ENCODE results near the gene FXYD6.
A peak's percentile ranks its signal among the peaks of the same experiment; 100 is the strongest.

The FXYD6 gene

DNA sequence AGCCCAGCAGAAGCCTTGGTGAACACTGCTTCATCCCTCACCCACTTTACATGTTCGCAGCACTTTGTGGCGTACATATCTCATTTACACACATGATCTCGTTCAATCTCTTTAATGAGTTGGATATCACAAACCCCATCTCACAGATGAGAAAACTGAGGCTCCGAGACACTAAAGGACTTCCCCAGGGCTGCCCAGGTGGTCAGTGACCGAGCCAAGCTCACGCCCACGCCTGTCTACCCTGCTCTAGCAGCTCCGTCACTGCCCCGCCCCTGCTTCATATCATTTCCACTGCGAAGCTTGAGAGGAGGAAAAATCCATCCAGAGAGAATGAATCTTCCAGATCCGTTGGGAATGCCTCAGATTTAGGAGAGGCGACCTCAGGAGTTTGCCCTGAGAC lies 67.7 kb downstream of the FXYD6 start:
- Mint-ChIP-seq H3K27me3 (no peaks in the 10 kb centered on the region), H3K4me1 (ENCODE audit: low read depth) (peaks cover 27% of the 10 kb centered on the region), H3K36me3 (ENCODE audit: low read depth) (no peaks in the 10 kb centered on the region), H3K9me3 (no peaks in the 10 kb centered on the region), H3K4me3 (no peak overlapping the region), H3K27ac (peak overlapping the region; percentile 63)

DNA sequence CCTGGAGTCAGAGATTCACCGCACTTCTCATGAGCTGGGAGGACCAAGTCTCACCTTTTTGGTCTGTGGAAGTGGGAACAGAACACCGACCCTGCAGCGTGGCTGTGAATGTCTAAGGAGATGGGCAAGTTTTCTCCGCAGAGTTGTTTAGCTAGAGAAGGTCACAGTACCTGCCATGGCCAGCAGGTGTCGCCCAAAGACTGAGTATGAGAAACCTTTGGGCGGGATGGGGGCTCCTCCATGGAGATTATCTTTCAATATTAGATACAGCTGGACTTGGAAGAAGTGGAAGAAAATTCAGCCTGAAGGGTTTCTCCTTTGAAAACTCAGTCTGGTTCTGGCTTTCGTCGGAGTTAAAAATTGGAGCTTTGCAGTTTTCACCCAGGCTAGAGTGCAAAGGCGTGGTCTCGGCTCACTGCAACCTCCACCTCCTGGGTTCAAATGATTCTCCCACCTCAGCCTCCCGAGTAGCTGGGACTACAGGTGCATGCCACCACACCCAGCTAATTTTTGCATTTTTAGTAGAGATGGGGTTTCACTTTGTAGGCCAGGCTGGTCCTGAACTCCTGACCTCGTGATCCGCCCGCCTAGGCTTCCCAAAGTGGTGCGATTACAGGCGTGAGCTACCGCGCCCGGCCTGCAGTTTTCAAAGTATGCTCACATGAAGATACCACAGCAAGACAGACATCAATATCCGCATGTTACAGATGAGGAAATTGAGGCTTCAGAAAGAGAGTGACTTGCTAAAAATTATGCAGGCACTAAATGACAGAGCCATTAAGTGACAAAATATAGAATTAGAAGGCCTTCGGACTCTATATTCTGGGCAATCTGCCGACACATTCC lies 68.8 kb downstream of the FXYD6 start:
- Mint-ChIP-seq H3K4me1 (ENCODE audit: low read depth) (peaks cover 18% of the 10 kb centered on the region), H3K36me3 (ENCODE audit: low read depth) (no peaks in the 10 kb centered on the region), H3K4me3 (no peak overlapping the region), H3K27me3 (no peaks in the 10 kb centered on the region), H3K27ac (peak overlapping the region; percentile 5), H3K9me3 (no peaks in the 10 kb centered on the region)

DNA sequence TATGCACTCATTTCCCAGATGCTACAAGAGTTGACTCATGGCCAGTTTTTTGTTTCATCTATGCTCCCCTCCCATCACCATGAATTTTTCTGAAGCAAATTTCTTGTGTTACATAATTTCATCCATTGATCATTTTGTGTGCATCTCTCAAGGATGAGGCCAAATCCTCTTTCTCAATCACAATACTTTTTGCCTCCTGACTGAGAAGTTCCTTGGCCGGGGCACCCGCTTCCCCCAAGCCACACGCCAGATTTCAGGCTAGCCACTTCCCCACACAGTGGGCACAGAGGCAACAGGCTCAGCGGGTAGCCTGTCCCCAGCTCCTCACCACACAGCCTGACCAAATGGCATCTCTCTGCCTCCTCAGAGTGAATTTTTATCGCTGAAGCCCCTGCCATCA lies 69.6 kb downstream of the FXYD6 start:
- no peak overlapping the region for H3K27ac Mint-ChIP-seq
- peaks cover 18% of the 10 kb centered on the region for H3K4me1 Mint-ChIP-seq (ENCODE audit: low read depth)
- no peaks in the 10 kb centered on the region for H3K27me3 Mint-ChIP-seq
- H3K36me3 Mint-ChIP-seq (ENCODE audit: low read depth) = no peaks in the 10 kb centered on the region
- no peaks in the 10 kb centered on the region for H3K9me3 Mint-ChIP-seq
- no peak overlapping the region for H3K4me3 Mint-ChIP-seq

DNA sequence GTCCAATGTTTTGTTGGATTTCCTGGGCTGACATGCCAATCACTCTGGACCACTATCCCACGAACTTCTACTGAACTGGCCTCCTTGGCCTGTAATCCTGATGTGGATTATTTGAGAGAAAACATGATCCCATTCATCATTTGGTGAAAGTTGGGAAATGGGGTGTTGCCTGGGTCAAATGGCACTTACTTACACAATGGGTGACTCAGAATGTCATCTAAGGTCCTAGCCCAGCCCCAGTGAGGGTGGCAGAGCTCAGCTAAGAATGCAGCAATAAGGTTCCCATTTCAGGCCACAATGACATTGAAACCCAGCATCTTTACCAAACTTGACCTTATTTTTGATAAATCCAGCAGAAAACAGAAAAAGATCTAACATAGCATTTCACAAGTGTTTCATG lies 71.4 kb downstream of the FXYD6 start:
- H3K4me1 Mint-ChIP-seq (ENCODE audit: low read depth) = peaks cover 18% of the 10 kb centered on the region
- no peak overlapping the region for H3K4me3 Mint-ChIP-seq
- H3K9me3 Mint-ChIP-seq = no peaks in the 10 kb centered on the region
- no peak overlapping the region for H3K27ac Mint-ChIP-seq
- H3K36me3 Mint-ChIP-seq (ENCODE audit: low read depth) = no peaks in the 10 kb centered on the region
- no peaks in the 10 kb centered on the region for H3K27me3 Mint-ChIP-seq

- Mint-ChIP-seq H3K27ac (no peak overlapping the region), H3K4me3 (no peak overlapping the region), H3K36me3 (ENCODE audit: low read depth) (no peaks in the 10 kb centered on the region), H3K9me3 (no peaks in the 10 kb centered on the region), H3K4me1 (ENCODE audit: low read depth) (peaks cover 7% of the 10 kb centered on the region), H3K27me3 (peaks cover 6% of the 10 kb centered on the region)
Measured at GRCh38 chr11:117803896-117804295, 72.6 kb downstream of the FXYD6 start.

- Mint-ChIP-seq H3K36me3 (ENCODE audit: low read depth) (no peaks in the 10 kb centered on the region), H3K9me3 (no peaks in the 10 kb centered on the region), H3K27ac (no peak overlapping the region), H3K4me1 (ENCODE audit: low read depth) (peaks cover 17% of the 10 kb centered on the region), H3K27me3 (peaks cover 33% of the 10 kb centered on the region), H3K4me3 (no peak overlapping the region)
Measured at GRCh38 chr11:117799634-117800033, 76.8 kb downstream of the FXYD6 start.

- H3K27me3 Mint-ChIP-seq = peaks cover 54% of the 10 kb centered on the region
- H3K9me3 Mint-ChIP-seq = no peaks in the 10 kb centered on the region
- no peaks in the 10 kb centered on the region for H3K36me3 Mint-ChIP-seq (ENCODE audit: low read depth)
- H3K4me3 Mint-ChIP-seq = peak within 1 kb of the TSS; percentile 19
- H3K4me1 Mint-ChIP-seq (ENCODE audit: low read depth) = peaks cover 17% of the 10 kb centered on the region
- H3K27ac Mint-ChIP-seq = no peak within 1 kb of the TSS
Measured at GRCh38 chr11:117796872-117797529, 79.5 kb downstream of the FXYD6 start, which contains the start of gene DSCAML1. TSS of gene DSCAML1 (minus strand) at chr11:117797216. CDS start at chr11:117797079, 137 bp downstream.

- Mint-ChIP-seq H3K4me1 (ENCODE audit: low read depth) (peaks cover 17% of the 10 kb centered on the region), H3K27ac (no peak overlapping the region), H3K36me3 (ENCODE audit: low read depth) (no peaks in the 10 kb centered on the region), H3K27me3 (peaks cover 54% of the 10 kb centered on the region), H3K9me3 (no peaks in the 10 kb centered on the region), H3K4me3 (no peak overlapping the region)
Measured at GRCh38 chr11:117796456-117796871, 80.0 kb downstream of the FXYD6 start.

- Mint-ChIP-seq H3K27ac (no peak overlapping the region), H3K27me3 (peaks cover 54% of the 10 kb centered on the region), H3K4me3 (peak overlapping the region; percentile 13), H3K9me3 (no peaks in the 10 kb centered on the region), H3K36me3 (ENCODE audit: low read depth) (no peaks in the 10 kb centered on the region), H3K4me1 (ENCODE audit: low read depth) (peaks cover 17% of the 10 kb centered on the region)
Measured at GRCh38 chr11:117795638-117796455, 80.6 kb downstream of the FXYD6 start.

- Mint-ChIP-seq H3K36me3 (ENCODE audit: low read depth) (no peaks in the 10 kb centered on the region), H3K9me3 (no peaks in the 10 kb centered on the region), H3K27ac (no peak overlapping the region), H3K4me1 (ENCODE audit: low read depth) (peaks cover 17% of the 10 kb centered on the region), H3K27me3 (peaks cover 54% of the 10 kb centered on the region), H3K4me3 (peak overlapping the region; percentile 13)
Measured at GRCh38 chr11:117794772-117795629, 81.5 kb downstream of the FXYD6 start.

- H3K27me3 Mint-ChIP-seq = peaks cover 50% of the 10 kb centered on the region
- no peak overlapping the region for H3K27ac Mint-ChIP-seq
- H3K36me3 Mint-ChIP-seq (ENCODE audit: low read depth) = no peaks in the 10 kb centered on the region
Measured at GRCh38 chr11:117794135-117794534, 82.3 kb downstream of the FXYD6 start.

GRCh38 chr11:117793583-117793982 lies 82.9 kb downstream of the FXYD6 start:
- Mint-ChIP-seq H3K4me3 (no peak overlapping the region), H3K4me1 (ENCODE audit: low read depth) (peaks cover 17% of the 10 kb centered on the region), H3K9me3 (no peaks in the 10 kb centered on the region), H3K27ac (no peak overlapping the region), H3K27me3 (peaks cover 45% of the 10 kb centered on the region), H3K36me3 (ENCODE audit: low read depth) (no peaks in the 10 kb centered on the region)

More at GRCh38 chr11:117794135-117794534, 82.3 kb downstream of the FXYD6 start:
- peaks cover 17% of the 10 kb centered on the region for H3K4me1 Mint-ChIP-seq (ENCODE audit: low read depth)
- no peak overlapping the region for H3K4me3 Mint-ChIP-seq
- H3K9me3 Mint-ChIP-seq = no peaks in the 10 kb centered on the region

DNA sequence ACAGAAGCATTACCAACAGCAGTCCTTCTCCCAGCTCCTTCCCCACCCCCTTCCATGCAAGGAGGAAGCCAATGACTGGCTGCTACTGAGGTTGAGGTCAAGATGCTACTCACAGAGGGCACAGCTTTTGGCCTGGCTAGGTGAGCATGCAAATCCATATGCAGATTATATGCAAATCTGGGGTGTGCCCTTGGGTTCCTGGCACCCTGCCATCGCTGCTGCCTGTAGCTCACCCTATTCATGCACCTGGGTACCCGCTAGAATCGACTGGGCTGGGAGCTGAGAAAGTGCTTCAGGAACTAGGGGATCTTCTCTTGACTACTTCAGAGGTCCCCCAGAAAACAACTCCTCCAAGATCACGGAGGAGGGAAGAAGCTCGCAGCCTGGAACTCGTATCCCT lies 83.5 kb downstream of the FXYD6 start:
- Mint-ChIP-seq H3K36me3 (ENCODE audit: low read depth) (no peaks in the 10 kb centered on the region), H3K9me3 (no peaks in the 10 kb centered on the region), H3K27ac (no peak overlapping the region), H3K27me3 (peaks cover 40% of the 10 kb centered on the region), H3K4me3 (no peak overlapping the region), H3K4me1 (ENCODE audit: low read depth) (peaks cover 17% of the 10 kb centered on the region)

DNA sequence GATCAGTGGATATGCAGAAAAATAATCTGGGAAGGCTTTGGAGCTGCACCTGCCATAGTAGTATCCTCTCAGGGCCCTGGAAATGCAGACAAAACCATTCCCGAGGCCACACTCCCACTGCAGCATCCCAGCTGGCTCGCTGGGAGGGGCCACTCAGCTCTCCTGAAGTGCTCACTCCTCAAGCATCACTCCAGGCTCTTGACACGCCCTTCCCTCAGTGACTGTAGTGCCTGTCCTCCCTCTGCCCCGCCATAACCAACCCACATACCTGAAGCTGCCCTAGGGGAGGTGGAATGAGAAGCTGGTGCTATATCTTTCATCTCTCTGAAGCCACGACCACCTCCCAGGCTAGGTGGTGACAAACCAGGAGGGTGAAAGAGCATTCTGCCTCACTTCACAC lies 84.2 kb downstream of the FXYD6 start:
- H3K4me3 Mint-ChIP-seq = no peak overlapping the region
- peaks cover 13% of the 10 kb centered on the region for H3K4me1 Mint-ChIP-seq (ENCODE audit: low read depth)
- no peaks in the 10 kb centered on the region for H3K36me3 Mint-ChIP-seq (ENCODE audit: low read depth)
- H3K27ac Mint-ChIP-seq = no peak overlapping the region
- H3K9me3 Mint-ChIP-seq = no peaks in the 10 kb centered on the region
- peaks cover 34% of the 10 kb centered on the region for H3K27me3 Mint-ChIP-seq
